ENCODE measurements around the gene ULK4. TPM values are rescaled to one million over a fixed set of nuclear protein-coding genes. Genes with fewer than 3 reads are reported as not detected.

The ULK4 gene
- total and polyA plus RNA-seq, 2 of the 4 experiments (the other 2 are of a cell fraction): 2.7 to 5.0 TPM

- H2AK5ac ChIP-seq (ENCODE audit: low read depth, low read length): no peak overlapping the region
- ChIA-PET POLR2A (ENCODE audit: unreplicated experiment) (no interaction called here), CTCF (no interaction called here)
- no peak overlapping the region for H3K4me3 ChIP-seq (ENCODE audit: insufficient read depth, low read depth, low read length)
- no peak overlapping the region for H3K14ac ChIP-seq (replicated peaks; ENCODE audit: low read depth, low read length)
- no peaks in the 10 kb centered on the region; the same call in 1 of the 2 replicates for H3K4me1 ChIP-seq (ENCODE audit: control insufficient read depth, insufficient read depth, low read length)
- no peaks in the 10 kb centered on the region for H3K27me3 ChIP-seq (ENCODE audit: control insufficient read depth, insufficient read depth, low read length)
- no peak overlapping the region for H2AK9ac ChIP-seq (replicated peaks; ENCODE audit: low read depth, low read length, poor library complexity)
- no peaks in the 10 kb centered on the region for H3K9me1 ChIP-seq (ENCODE audit: insufficient read depth, low read length)
- no peaks in the 10 kb centered on the region for H3K79me1 ChIP-seq (ENCODE audit: low read depth in 1 of 2, low read length in 2 of 2)
- DNase-seq (peak; percentile 37), ATAC-seq (ENCODE audit: low read depth) (no peak)
- no peak overlapping the region for H3K23ac ChIP-seq (ENCODE audit: low read depth, low read length)
- in situ Hi-C loops (cut with MboI; ENCODE audit: low sequenced_read_pairs) (no loop called here), intact Hi-C loops (cut with micrococcal nuclease) (loop anchor here (1.0 to 5.0 kb wide), 3 partner anchors 479 to 1132 kb away; no protein-coding TSS in a partner anchor), dilution Hi-C loops (cut with HindIII; ENCODE audit: low sequenced_read_pairs, unreplicated experiment) (no loop called here)
- H3K4me2 ChIP-seq (ENCODE audit: low read depth, low read length): no peak overlapping the region
- H3K36me3 ChIP-seq (ENCODE audit: control insufficient read depth, insufficient read depth, low read length): no peaks in the 10 kb centered on the region
- H2BK15ac ChIP-seq (ENCODE audit: low read depth, low read length): no peak overlapping the region
- TF ChIP-seq CEBPB (IDR thresholded peaks at IDR 0.05; ENCODE audit: low read depth, low read length) (no peak), RAD21 (IDR thresholded peaks at IDR 0.05; ENCODE audit: low read length) (peak; percentile 54), SMC3 (IDR thresholded peaks at IDR 0.05; ENCODE audit: low read depth, low read length) (peak; percentile 52; the same call in 1 of the 2 replicates), CTCF (conservative IDR thresholded peaks at IDR 0.05; ENCODE audit: low read depth, low read length) (peak; percentile 59)
- H3K9ac ChIP-seq (ENCODE audit: low read depth, low read length): no peak overlapping the region
- H4K5ac ChIP-seq (ENCODE audit: low read depth, low read length): no peak overlapping the region
- no peak overlapping the region for H2BK20ac ChIP-seq (ENCODE audit: low read depth, low read length)
- no peak overlapping the region for H3K18ac ChIP-seq (ENCODE audit: low read depth, low read length)
- no peak overlapping the region for H2BK5ac ChIP-seq (ENCODE audit: low read depth, low read length, poor library complexity, severe bottlenecking)
- H4K91ac ChIP-seq (ENCODE audit: insufficient read depth, low read depth, low read length): no peak overlapping the region
- no peak overlapping the region for H2BK120ac ChIP-seq (ENCODE audit: low read depth, low read length)
- H3K4ac ChIP-seq (ENCODE audit: low read depth, low read length): no peak overlapping the region
- no TSS peak for BruUV-seq (replicated peaks)
- WGBS, 2 experiments (ENCODE audit: extremely low coverage in 2 of 2, insufficient read length in 1 of 2): no CpG with 5 or more reads among the region's 1 CpG
- no peaks in the 10 kb centered on the region for H4K20me1 ChIP-seq (ENCODE audit: insufficient read depth, low read length)
- no peak overlapping the region for H4K8ac ChIP-seq (ENCODE audit: low read depth in 2 of 2, low read length in 2 of 2)
- no peak overlapping the region for H3K56ac ChIP-seq (ENCODE audit: extremely low read depth, insufficient read depth, low read length)
- H2AFZ ChIP-seq (replicated peaks; ENCODE audit: low read length, poor library complexity): no peak overlapping the region
- no peaks in the 10 kb centered on the region for H3K9me3 ChIP-seq (ENCODE audit: control insufficient read depth, insufficient read depth, low read length)
- H3K27ac ChIP-seq (ENCODE audit: insufficient read depth, low read length): no peak overlapping the region
These were observed 245.4 kb downstream of the ULK4 start for GRCh38 chr3:41716471-41716870.
